A549 treated with dexamethasone at 1 μM for 4 hours (cell line): Measurements from ENCODE around the gene VN1R5. TPM values are rescaled to one million over a fixed set of nuclear protein-coding genes. Genes with fewer than 3 reads are reported as not detected.

Source experiments
- total RNA-seq: library from RNA; stranded (reverse); fragments of 200-300 nt; extraction: Qiagen RNA extraction; gene quantifications from 5 replicates; pipeline ENCODE4 v1.2.3, GENCODE V29; 2022

Gene VN1R5
- not detected in 5 replicates for total RNA-seq

DNA sequence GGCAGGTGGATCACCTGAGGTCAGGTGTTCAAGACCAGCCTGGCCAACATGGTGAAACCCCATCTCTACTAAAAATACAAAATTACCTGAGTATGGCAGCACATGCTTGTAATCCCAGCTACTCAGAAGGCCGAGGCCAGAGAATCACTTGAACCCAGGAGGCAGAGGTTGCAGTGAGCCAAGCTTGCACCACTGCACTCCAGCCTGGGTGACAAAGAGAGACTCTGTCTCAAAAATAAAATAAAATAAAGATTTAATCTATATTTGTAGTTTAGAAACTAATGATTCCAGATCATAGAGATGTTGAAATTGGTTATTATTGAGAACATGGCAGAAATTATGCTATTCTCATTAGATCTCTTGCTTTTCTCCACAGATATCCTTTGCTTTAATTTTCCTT is at the start of gene VN1R5:
Gene VN1R5, plus strand, starts transcription at position 301 of the 400 bp plus-strand sequence.

Other genes starting within 250 kb of the VN1R5 start
- 2.0 to 2.7 TPM (median 2.5 TPM) in 5 replicates for gene ZNF695, start 248.0 kb upstream of the VN1R5 start, total RNA-seq
- 2.7 to 3.6 TPM (median 2.9 TPM) in 5 replicates for gene ZNF670, start 177.3 kb upstream of the VN1R5 start, total RNA-seq
- gene ZNF669, start 151.7 kb upstream of the VN1R5 start, total RNA-seq, result 3.1 to 4.7 TPM (median 4.0 TPM) in 5 replicates
- 3.7 to 5.0 TPM (median 4.1 TPM) in 5 replicates for gene ZNF124, start 84.1 kb upstream of the VN1R5 start, total RNA-seq
- 15.6 to 19.5 TPM (median 18.5 TPM) in 5 replicates for gene ZNF496, start 75.8 kb downstream of the VN1R5 start, total RNA-seq
- not detected in 5 replicates for gene NLRP3, start 160.1 kb downstream of the VN1R5 start, total RNA-seq
- gene OR2B11, start 202.0 kb downstream of the VN1R5 start, total RNA-seq, result not detected in 5 replicates